KMS-11 (cell line): ENCODE results near the gene GLUD1.
"Not testable (repeated sequence)": the region's sequence is repeated elsewhere in the genome, so short reads cannot be mapped to it uniquely, and the experiment has no call there.

Source experiments
- H2AFZ ChIP-seq: fragments of 200-600 bp; sonication (generic); 2 replicates; pipeline ENCODE4 v1.6.1; 2016; ENCODE audit warnings: antibody characterized with exemption, mixed run types, low read depth
- H3K27ac ChIP-seq: fragments of 200-600 bp; sonication (generic); 2 replicates; pipeline ENCODE4 v1.6.1; 2016; ENCODE audit warnings: mild to moderate bottlenecking, mixed run types
- H3K27me3 ChIP-seq: fragments of 200-600 bp; sonication (generic); 2 replicates; pipeline ENCODE4 v1.6.1; 2017; ENCODE audit warnings: mild to moderate bottlenecking, low read depth, mixed run types, moderate library complexity; ENCODE audit not compliant: insufficient read depth
- H3K36me3 ChIP-seq: fragments of 200-600 bp; sonication (generic); 2 replicates; pipeline ENCODE4 v1.6.1; 2017; ENCODE audit warnings: mild to moderate bottlenecking, mixed run types; ENCODE audit not compliant: insufficient read depth
- H3K4me1 ChIP-seq: fragments of 200-600 bp; sonication (generic); 2 replicates; pipeline ENCODE4 v1.6.1; 2016; ENCODE audit warnings: mild to moderate bottlenecking, low read depth, mixed run types; ENCODE audit not compliant: poor library complexity, severe bottlenecking
- H3K4me2 ChIP-seq: fragments of 200-600 bp; sonication (generic); 2 replicates; pipeline ENCODE4 v1.7.0; 2016; ENCODE audit warnings: mild to moderate bottlenecking, mixed run types
- H3K4me3 ChIP-seq: fragments of 200-600 bp; sonication (generic); IDR thresholded peaks from 2 replicates; pipeline ENCODE4 v1.6.1; 2017; ENCODE audit warnings: low read depth, low read length, mixed read lengths; ENCODE audit not compliant: insufficient read depth
- H3K79me2 ChIP-seq: fragments of 200-600 bp; sonication (generic); 2 replicates; pipeline ENCODE4 v1.6.1; 2016; ENCODE audit warnings: low read depth, mixed run types; ENCODE audit not compliant: insufficient read depth
- H3K9ac ChIP-seq: fragments of 200-600 bp; sonication (generic); 2 replicates; pipeline ENCODE4 v1.6.1; 2016; ENCODE audit warnings: mild to moderate bottlenecking, mixed run types
- H4K20me1 ChIP-seq: fragments of 200-600 bp; sonication (generic); 2 replicates; pipeline ENCODE4 v1.6.1; 2016; ENCODE audit warnings: mild to moderate bottlenecking, mixed run types; ENCODE audit not compliant: insufficient read depth
- CTCF ChIP-seq: fragments of 200-600 bp; sonication (generic); conservative IDR thresholded peaks from 2 replicates; pipeline ENCODE4 v1.6.1; 2017; ENCODE audit warnings: low read depth, mild to moderate bottlenecking, antibody characterized with exemption, low read length, moderate library complexity, mixed read lengths

Gene GLUD1

DNA sequence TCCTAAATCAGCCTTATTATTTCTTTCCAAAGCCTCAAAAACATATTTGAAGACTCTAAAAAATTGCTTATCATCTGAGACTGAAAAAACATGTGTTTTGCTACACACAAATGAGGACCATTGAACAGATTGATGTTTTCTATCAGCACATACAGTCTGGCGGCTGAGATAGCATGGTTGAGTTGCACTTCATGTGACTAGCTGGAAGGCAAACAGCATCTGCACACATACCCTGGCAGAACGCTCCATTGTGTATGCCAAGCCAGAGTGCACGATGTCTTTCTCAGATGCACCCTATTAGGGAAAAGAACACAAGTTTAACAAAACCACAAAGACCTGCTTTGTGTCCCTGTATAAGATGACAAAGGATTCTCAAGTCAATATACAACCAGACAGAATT lies 41.5 kb downstream of the GLUD1 start:
- no peak overlapping the region for H3K4me3 ChIP-seq
- no peaks in the 10 kb centered on the region for H4K20me1 ChIP-seq
- no peak overlapping the region for H3K4me2 ChIP-seq
- TF ChIP-seq CTCF = no peak
- no peaks in the 10 kb centered on the region for H3K79me2 ChIP-seq
- no peaks in the 10 kb centered on the region for H3K27me3 ChIP-seq
- H2AFZ ChIP-seq = no peak overlapping the region
- peaks cover 12% of the 10 kb centered on the region for H3K4me1 ChIP-seq
- peaks cover 18% of the 10 kb centered on the region; the same call in 1 of the 2 replicates for H3K36me3 ChIP-seq
- no peak overlapping the region for H3K27ac ChIP-seq
- no peak overlapping the region for H3K9ac ChIP-seq

GRCh38 chr10:87045434-87045938 lies 49.2 kb downstream of the GLUD1 start:
- Histone ChIP-seq H2AFZ (no peak overlapping the region), H3K27ac (no peak overlapping the region), H3K4me2 (no peak overlapping the region), H3K4me3 (no peak overlapping the region), H3K4me1 (no peaks in the 10 kb centered on the region), H3K79me2 (no peaks in the 10 kb centered on the region), H3K27me3 (no peaks in the 10 kb centered on the region), H3K9ac (no peak overlapping the region), H4K20me1 (no peaks in the 10 kb centered on the region), H3K36me3 (no peaks in the 10 kb centered on the region)
- no peak for TF ChIP-seq CTCF

DNA sequence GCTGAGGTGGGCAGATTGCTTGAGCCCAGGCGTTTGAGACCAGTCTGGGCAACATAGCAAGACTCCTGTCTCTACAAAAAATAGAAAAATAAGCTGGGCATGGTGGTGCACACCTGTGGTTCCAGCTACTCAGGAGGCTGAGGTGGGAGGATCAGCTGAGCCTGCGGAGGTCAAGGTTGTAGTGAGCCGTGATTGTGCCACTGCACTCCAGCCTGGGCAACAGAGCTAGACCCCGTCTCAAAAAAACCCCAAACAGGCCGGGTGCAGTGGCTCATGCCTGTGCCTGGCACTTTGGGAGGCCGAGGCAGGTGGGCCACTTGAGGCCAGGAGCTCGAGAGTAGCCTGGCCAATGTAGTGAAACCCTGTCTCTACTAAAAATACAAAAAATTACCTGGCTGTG lies 51.1 kb downstream of the GLUD1 start:
- H3K4me2 ChIP-seq, H3K27me3 ChIP-seq, H2AFZ ChIP-seq, H3K36me3 ChIP-seq, H4K20me1 ChIP-seq, H3K4me3 ChIP-seq, H3K9ac ChIP-seq, H3K27ac ChIP-seq, H3K4me1 ChIP-seq, H3K79me2 ChIP-seq: not testable (repeated sequence)

DNA sequence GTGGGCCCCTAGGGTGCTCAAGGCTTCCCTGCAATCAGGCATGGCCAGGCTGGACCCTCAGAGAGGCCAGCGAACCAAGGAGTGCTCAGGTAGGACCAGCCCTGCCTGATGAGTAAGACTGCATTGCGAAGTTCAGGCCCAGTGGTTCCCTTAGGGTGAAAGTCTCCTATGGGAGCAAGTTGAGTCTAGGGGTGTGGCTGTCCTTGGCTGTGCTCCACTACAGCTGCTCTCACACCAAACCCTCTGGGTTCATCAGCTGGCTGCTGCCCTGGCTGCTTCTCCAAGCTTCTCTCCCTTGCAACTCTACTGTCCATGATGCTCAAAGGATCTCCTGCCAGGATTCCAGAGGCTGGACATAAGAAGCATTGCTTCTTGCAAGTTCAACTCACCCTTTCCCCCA lies 55.9 kb downstream of the GLUD1 start:
- H3K27me3 ChIP-seq = no peaks in the 10 kb centered on the region
- H3K79me2 ChIP-seq = no peaks in the 10 kb centered on the region
- H3K36me3 ChIP-seq = no peaks in the 10 kb centered on the region
- no peak overlapping the region for H3K4me3 ChIP-seq
- H3K4me1 ChIP-seq = no peaks in the 10 kb centered on the region
- no peak for TF ChIP-seq CTCF
- no peak overlapping the region for H3K9ac ChIP-seq
- no peak overlapping the region for H3K4me2 ChIP-seq
- H2AFZ ChIP-seq = no peak overlapping the region
- no peak overlapping the region for H3K27ac ChIP-seq
- no peaks in the 10 kb centered on the region for H4K20me1 ChIP-seq

DNA sequence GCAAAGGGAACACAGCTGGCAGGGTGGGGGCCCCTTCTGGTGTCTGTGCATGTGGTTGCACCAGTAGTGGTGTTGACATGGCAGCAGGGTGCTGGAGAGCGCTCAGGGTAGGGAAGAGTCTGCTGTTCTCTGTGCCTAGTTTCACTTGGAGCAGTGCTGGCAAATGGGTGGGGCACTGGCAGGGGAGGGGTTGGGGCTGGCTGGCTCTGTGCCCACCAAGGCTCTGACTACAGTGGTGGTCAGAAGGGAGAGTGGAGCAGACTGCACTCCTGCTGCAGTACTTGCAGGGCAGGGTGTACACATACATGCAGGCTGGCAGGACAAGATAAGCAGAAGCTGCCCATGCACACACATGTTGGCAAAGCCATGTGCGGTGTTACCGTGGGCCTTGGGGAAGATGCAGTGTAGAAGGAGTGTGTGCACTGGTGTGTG lies 56.3 kb downstream of the GLUD1 start:
- Histone ChIP-seq H3K79me2 (no peaks in the 10 kb centered on the region), H3K36me3 (no peaks in the 10 kb centered on the region), H3K27ac (no peak overlapping the region), H3K4me3 (no peak overlapping the region), H3K27me3 (no peaks in the 10 kb centered on the region), H3K4me1 (no peaks in the 10 kb centered on the region), H4K20me1 (no peaks in the 10 kb centered on the region), H3K4me2 (no peak overlapping the region), H3K9ac (no peak overlapping the region), H2AFZ (no peak overlapping the region)
- no peak for TF ChIP-seq CTCF
